Body of pancreas (tissue), 4 donors: ENCODE results near the gene ADAMTSL1. TPM values are rescaled to one million over a fixed set of nuclear protein-coding genes. Genes with fewer than 3 reads are reported as not detected.

ENCODE experiments used
- ATAC-seq: fragments of 150-250 bp; one replicate; pipeline ENCODE4 v1.9.1; 2016
- DNase-seq, 4 donors: peaks; one replicate each; pipeline ENCODE4 v3.0.0-alpha.2; 2019
- H3K27ac ChIP-seq, 4 donors: fragments of 200-600 bp; sonication (generic); 1 replicate in 3 of 4; 2 replicates in 1 of 4; pipeline versions ENCODE4 v1.5.1 to v1.6.1; 2016 to 2019; ENCODE audit warnings: mild to moderate bottlenecking in 1 of 4, mixed read lengths in 1 of 4, moderate library complexity in 1 of 4
- H3K27me3 ChIP-seq, 2 donors: fragments of 200-600 bp; sonication (generic); one replicate each; pipeline ENCODE4 v1.6.0; 2016; ENCODE audit warnings: mild to moderate bottlenecking in 1 of 2
- H3K36me3 ChIP-seq, 2 donors: fragments of 200-600 bp; sonication (generic); replicated peaks in 1 of 2; 2 replicates each; pipeline ENCODE4 v1.5.1; 2016; ENCODE audit warnings: low read depth in 2 of 2; ENCODE audit not compliant: insufficient read depth in 1 of 2
- H3K4me1 ChIP-seq: fragments of 200-600 bp; sonication (generic); one replicate; pipeline ENCODE4 v1.6.0; 2016
- H3K4me3 ChIP-seq, 2 donors: fragments of 200-600 bp; sonication (generic); 1 replicate in 1 of 2; 2 replicates in 1 of 2; pipeline ENCODE4 v1.5.1; 2016 to 2019
- H3K9me3 ChIP-seq, 3 donors: fragments of 200-600 bp; sonication (generic); 1 replicate in 2 of 3; 2 replicates in 1 of 3; pipeline ENCODE4 v1.5.1; 2016
- POLR2A ChIP-seq, 3 donors: fragments of 450-650 bp; IDR thresholded peaks; one replicate each; pipeline ENCODE4 v1.6.1; 2016; ENCODE audit warnings: antibody characterized with exemption in 3 of 3, mild to moderate bottlenecking in 2 of 3
- WGBS, 2 donors: methylation state at CpG; one replicate each; pipeline ENCODE4 v1.1.5; 2017; 5-methylcytosine and 5-hydroxymethylcytosine counted together
- intact Hi-C: fragments of 100-400 bp; cut with DNase I; formaldehyde crosslinking; loops from one replicate; pipeline ENCODE4 v1.15.1; 2023
- total RNA-seq, 2 donors: library from RNA; depleted of rRNA; stranded (reverse); fragments of >200 nt; gene quantifications; one replicate each; pipeline ENCODE4 v1.1.0, GENCODE V29; 2016
- TF ChIP-seq, protein P1 (sequence below), 7 experiments: fragments of 450-650 bp in 4 of 7; fragments of 200-600 bp in 3 of 7; sonication (generic) in 3 of 7; IDR thresholded peaks; one replicate each; pipeline ENCODE4 v1.5.1; 2016 to 2019; ENCODE audit warnings: antibody characterized with exemption in 7 of 7

Gene ADAMTSL1
- total RNA-seq, 2 donors from 2014 or later: 0.52 to 0.99 TPM

DNA sequence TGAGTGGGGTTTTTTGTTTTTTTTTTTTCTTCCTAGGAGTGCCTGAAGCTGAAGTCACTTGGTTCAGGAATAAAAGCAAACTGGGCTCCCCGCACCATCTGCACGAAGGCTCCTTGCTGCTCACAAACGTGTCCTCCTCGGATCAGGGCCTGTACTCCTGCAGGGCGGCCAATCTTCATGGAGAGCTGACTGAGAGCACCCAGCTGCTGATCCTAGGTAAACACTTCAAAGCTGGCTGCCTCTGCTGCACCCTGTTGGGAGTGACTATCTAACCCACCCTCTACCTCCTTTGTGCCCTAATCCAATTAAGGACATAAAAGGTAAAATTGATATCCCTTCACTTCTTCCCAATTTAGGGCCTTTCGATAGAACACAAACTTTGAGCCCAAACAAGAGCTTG, 352.3 kb downstream of the ADAMTSL1 start:
- H3K4me3 ChIP-seq: no peak overlapping the region
- H3K9me3 ChIP-seq: no peaks in the 10 kb centered on the region
- no peaks in the 10 kb centered on the region for H3K36me3 ChIP-seq
- ATAC-seq: no peak
- intact Hi-C loops: no loop called here
- H3K4me1 ChIP-seq: peaks cover 14% of the 10 kb centered on the region
- TF ChIP-seq POLR2A (IDR thresholded peaks at IDR 0.05): no peak
- TF ChIP-seq, protein P1, sequence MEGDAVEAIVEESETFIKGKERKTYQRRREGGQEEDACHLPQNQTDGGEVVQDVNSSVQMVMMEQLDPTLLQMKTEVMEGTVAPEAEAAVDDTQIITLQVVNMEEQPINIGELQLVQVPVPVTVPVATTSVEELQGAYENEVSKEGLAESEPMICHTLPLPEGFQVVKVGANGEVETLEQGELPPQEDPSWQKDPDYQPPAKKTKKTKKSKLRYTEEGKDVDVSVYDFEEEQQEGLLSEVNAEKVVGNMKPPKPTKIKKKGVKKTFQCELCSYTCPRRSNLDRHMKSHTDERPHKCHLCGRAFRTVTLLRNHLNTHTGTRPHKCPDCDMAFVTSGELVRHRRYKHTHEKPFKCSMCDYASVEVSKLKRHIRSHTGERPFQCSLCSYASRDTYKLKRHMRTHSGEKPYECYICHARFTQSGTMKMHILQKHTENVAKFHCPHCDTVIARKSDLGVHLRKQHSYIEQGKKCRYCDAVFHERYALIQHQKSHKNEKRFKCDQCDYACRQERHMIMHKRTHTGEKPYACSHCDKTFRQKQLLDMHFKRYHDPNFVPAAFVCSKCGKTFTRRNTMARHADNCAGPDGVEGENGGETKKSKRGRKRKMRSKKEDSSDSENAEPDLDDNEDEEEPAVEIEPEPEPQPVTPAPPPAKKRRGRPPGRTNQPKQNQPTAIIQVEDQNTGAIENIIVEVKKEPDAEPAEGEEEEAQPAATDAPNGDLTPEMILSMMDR (IDR thresholded peaks at IDR 0.05): no peak
- DNase-seq: no peak
- no peak overlapping the region for H3K27ac ChIP-seq
- no peaks in the 10 kb centered on the region for H3K27me3 ChIP-seq
- WGBS, 2 donors: 73 to 77% methylated on average over 6 of the region's 6 CpGs

GRCh38 chr9:18829066-18829465, 355.1 kb downstream of the ADAMTSL1 start:
- no peak for TF ChIP-seq POLR2A (IDR thresholded peaks at IDR 0.05)
- TF ChIP-seq, protein P1 (IDR thresholded peaks at IDR 0.05): no peak
- ATAC-seq (no peak), DNase-seq (no peak)
- no peaks in the 10 kb centered on the region for H3K9me3 ChIP-seq
- no peaks in the 10 kb centered on the region for H3K36me3 ChIP-seq
- no peaks in the 10 kb centered on the region for H3K27me3 ChIP-seq
- peaks cover 9% of the 10 kb centered on the region for H3K4me1 ChIP-seq
- H3K4me3 ChIP-seq: no peak overlapping the region
- intact Hi-C loops: no loop called here
- H3K27ac ChIP-seq: no peak overlapping the region
- WGBS, 2 donors: 86 to 91% methylated on average over 3 of the region's 3 CpGs

GRCh38 chr9:18829873-18830272, 355.9 kb downstream of the ADAMTSL1 start:
- no peak overlapping the region for H3K27ac ChIP-seq
- DNase-seq (no peak), ATAC-seq (no peak)
- intact Hi-C loops: no loop called here
- peaks cover 2% of the 10 kb centered on the region for H3K4me1 ChIP-seq
- H3K9me3 ChIP-seq: no peaks in the 10 kb centered on the region
- H3K36me3 ChIP-seq: no peaks in the 10 kb centered on the region
- H3K4me3 ChIP-seq: no peak overlapping the region
- no peaks in the 10 kb centered on the region for H3K27me3 ChIP-seq
- 66 to 70% methylated on average over 5 of the region's 5 CpGs for WGBS, 2 donors
- TF ChIP-seq, protein P1 (IDR thresholded peaks at IDR 0.05): no peak
- TF ChIP-seq POLR2A (IDR thresholded peaks at IDR 0.05): no peak

- TF ChIP-seq, protein P1 (IDR thresholded peaks at IDR 0.05): no peak
- no peak overlapping the region for H3K27ac ChIP-seq
These were observed 360.9 kb downstream of the ADAMTSL1 start for GRCh38 chr9:18834740-18835361.

GRCh38 chr9:18837402-18837801, 363.4 kb downstream of the ADAMTSL1 start:
- DNase-seq (no peak), ATAC-seq (no peak)
- Histone ChIP-seq H3K4me3 (no peak overlapping the region), H3K36me3 (no peaks in the 10 kb centered on the region), H3K9me3 (no peaks in the 10 kb centered on the region), H3K4me1 (no peaks in the 10 kb centered on the region), H3K27ac (no peak overlapping the region), H3K27me3 (no peaks in the 10 kb centered on the region)
- intact Hi-C loops: no loop called here
- WGBS, 2 donors: 74 to 81% methylated on average over 5 of the region's 5 CpGs
- TF ChIP-seq, protein P1 (IDR thresholded peaks at IDR 0.05): no peak
- TF ChIP-seq POLR2A (IDR thresholded peaks at IDR 0.05): no peak

More at GRCh38 chr9:18834740-18835361, 360.9 kb downstream of the ADAMTSL1 start:
- Histone ChIP-seq H3K9me3 (no peaks in the 10 kb centered on the region), H3K36me3 (no peaks in the 10 kb centered on the region), H3K4me3 (no peak overlapping the region), H3K4me1 (no peaks in the 10 kb centered on the region), H3K27me3 (no peaks in the 10 kb centered on the region)
- intact Hi-C loops: no loop called here
- WGBS, 2 donors: 81 to 84% methylated on average over 4 of the region's 4 CpGs
- DNase-seq (no peak), ATAC-seq (no peak)
